ENCODE data around the gene TINAG.

The TINAG gene

GRCh38 chr6:54427396-54427937, 119.2 kb downstream of the TINAG start:
- no peak for DNase-seq (ENCODE audit: low read depth in 3 of 3)

- no peak for DNase-seq (ENCODE audit: low read depth in 3 of 3)
These were observed 120.2 kb downstream of the TINAG start for GRCh38 chr6:54428431-54428830.

GRCh38 chr6:54431466-54431865, 123.2 kb downstream of the TINAG start:
- no peak for DNase-seq (ENCODE audit: low read depth in 3 of 3)
